PFSK-1 (cell line): ENCODE results near the gene MAST4.

ENCODE experiments used
- FOXP2 ChIP-seq: optimal IDR thresholded peaks from 2 replicates; pipeline ENCODE3; 2011; ENCODE audit warnings: borderline replicate concordance, control low read depth, inconsistent platforms; ENCODE audit not compliant: insufficient read depth; ENCODE audit errors: extremely low read length, extremely low read depth
- POLR2AphosphoS5 ChIP-seq: IDR thresholded peaks from 2 replicates; pipeline ENCODE4 v1.6.1; 2012; ENCODE audit warnings: low read depth, mild to moderate bottlenecking, control low read depth, low read length, moderate library complexity
- REST ChIP-seq, 2 experiments: IDR thresholded peaks; 2 replicates each; pipeline versions ENCODE4 v1.6.1 to v1.8.0; 2011 to 2012; ENCODE audit warnings: low read depth in 2 of 2, low read length in 2 of 2, control low read depth in 1 of 2, inconsistent platforms in 1 of 2, mild to moderate bottlenecking in 1 of 2, moderate library complexity in 1 of 2; ENCODE audit not compliant: insufficient read depth in 1 of 2
- SIN3A ChIP-seq: IDR thresholded peaks from 2 replicates; pipeline ENCODE4 v1.6.1; 2012; ENCODE audit warnings: mild to moderate bottlenecking, low read length, moderate library complexity, borderline replicate concordance; ENCODE audit not compliant: insufficient read depth
- TAF1 ChIP-seq: IDR thresholded peaks from 2 replicates; pipeline ENCODE4 v1.6.1; 2012; ENCODE audit warnings: low read length, control low read depth, borderline replicate concordance; ENCODE audit not compliant: insufficient read depth

The MAST4 gene

GRCh38 chr5:66851306-66851705 lies 255.1 kb downstream of the MAST4 start:
- TF ChIP-seq SIN3A, result no peak
- no peak for TF ChIP-seq REST (IDR thresholded peaks at IDR 0.05; ENCODE audit: insufficient read depth in 1 of 2, low read depth in 2 of 2, low read length in 2 of 2)
- no peak for TF ChIP-seq TAF1
- TF ChIP-seq FOXP2, result no peak
- no peak for TF ChIP-seq POLR2AphosphoS5

GRCh38 chr5:66854416-66854815 lies 258.2 kb downstream of the MAST4 start:
- TF ChIP-seq REST (IDR thresholded peaks at IDR 0.05; ENCODE audit: insufficient read depth in 1 of 2, low read depth in 2 of 2, low read length in 2 of 2) (no peak), FOXP2 (no peak), TAF1 (no peak), POLR2AphosphoS5 (no peak), SIN3A (no peak)

DNA sequence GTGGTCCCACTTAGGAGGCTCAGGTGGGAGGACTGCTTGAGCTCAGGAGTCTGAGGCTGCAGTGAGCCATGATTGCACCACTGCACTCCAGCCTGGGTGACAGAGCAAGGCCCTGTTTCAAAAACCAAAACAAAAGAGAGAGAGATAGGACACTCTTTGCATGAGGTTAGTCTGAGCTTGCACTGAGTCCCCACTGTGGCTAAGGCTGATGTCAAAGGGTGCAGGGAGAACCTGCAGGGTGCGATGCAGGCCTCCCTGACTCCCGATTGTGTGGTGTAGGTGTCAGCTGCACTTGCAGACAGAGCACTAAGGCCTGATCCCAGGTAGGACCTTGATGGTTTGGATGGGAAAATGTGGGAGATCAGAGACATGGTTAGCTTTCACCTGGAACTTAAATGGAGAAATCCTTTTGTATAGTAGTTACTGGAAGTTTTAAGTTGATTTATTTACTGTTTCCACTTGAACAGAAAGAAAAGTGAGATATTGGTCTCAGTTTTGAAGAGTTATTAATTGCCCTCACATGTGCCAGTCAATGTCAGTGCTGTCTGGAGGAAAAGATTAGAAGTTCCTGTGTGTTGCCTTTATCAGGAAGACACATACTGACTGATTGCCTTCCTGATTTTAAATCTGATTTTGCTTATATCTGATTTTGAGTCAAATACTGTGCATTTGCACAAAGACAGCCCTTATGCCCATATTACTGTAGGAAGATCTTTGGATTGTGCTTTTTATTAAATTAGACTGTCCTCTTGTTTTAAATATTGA lies 260.0 kb downstream of the MAST4 start:
- TF ChIP-seq REST (IDR thresholded peaks at IDR 0.05; ENCODE audit: insufficient read depth in 1 of 2, low read depth in 2 of 2, low read length in 2 of 2), result no peak
- no peak for TF ChIP-seq FOXP2
- no peak for TF ChIP-seq POLR2AphosphoS5
- no peak for TF ChIP-seq TAF1
- no peak for TF ChIP-seq SIN3A

- TF ChIP-seq REST (IDR thresholded peaks at IDR 0.05; ENCODE audit: insufficient read depth in 1 of 2, low read depth in 2 of 2, low read length in 2 of 2) (no peak), FOXP2 (no peak), POLR2AphosphoS5 (no peak)
Observed at GRCh38 chr5:66859526-66859925, 263.3 kb downstream of the MAST4 start.
